ENCODE data around the gene IFNE.
"Not testable (repeated sequence)": the region's sequence is repeated elsewhere in the genome, so short reads cannot be mapped to it uniquely, and the experiment has no call there.

Gene IFNE

DNA sequence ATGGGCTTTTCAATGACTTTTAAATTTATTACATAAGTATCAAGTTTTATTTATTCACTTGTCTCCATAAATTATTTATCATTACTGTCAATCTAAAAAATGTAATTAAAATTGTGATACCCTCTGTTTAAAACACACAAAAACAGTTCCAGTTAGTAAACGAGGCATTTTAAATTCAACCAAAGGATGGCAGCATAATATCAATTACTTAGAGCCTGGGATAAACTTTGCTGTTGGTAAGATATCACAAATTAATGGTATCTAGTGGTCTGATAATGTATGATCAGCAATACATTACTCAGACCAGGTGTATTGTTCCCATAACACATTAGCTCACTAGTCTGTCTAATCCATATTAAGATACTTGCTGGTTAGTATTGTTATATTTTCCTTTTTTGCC, 9.6 kb upstream of the IFNE start:
- no peak for DNase-seq

DNA sequence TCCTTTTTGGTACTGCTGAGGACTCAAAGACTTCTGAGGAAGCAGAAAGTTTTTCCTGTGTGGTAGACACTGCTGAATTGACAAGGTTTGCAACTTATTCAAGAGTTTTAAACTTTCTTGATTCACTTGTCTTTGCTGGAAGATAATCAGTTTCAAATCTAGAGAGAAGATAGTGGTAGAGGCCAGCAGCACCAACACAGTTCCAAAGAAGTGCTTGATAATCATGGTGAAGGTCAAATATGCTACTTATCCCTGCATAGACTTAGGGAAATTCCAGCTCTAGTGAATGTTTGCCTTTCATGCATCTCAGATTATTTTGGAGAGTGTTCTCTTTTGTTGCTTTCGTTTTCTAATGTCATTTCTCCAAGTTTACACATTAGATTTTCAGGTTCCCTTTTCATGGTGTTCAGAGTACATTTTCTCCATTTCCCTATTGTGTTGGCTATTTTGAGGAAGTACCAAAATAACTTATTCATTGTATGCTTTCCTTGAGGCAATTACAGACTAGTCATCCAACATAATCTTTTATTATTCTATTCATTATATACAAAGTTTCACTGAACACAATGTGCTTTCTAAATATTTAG, 550 bp downstream of the IFNE start:
- DNase-seq = no peak

DNA sequence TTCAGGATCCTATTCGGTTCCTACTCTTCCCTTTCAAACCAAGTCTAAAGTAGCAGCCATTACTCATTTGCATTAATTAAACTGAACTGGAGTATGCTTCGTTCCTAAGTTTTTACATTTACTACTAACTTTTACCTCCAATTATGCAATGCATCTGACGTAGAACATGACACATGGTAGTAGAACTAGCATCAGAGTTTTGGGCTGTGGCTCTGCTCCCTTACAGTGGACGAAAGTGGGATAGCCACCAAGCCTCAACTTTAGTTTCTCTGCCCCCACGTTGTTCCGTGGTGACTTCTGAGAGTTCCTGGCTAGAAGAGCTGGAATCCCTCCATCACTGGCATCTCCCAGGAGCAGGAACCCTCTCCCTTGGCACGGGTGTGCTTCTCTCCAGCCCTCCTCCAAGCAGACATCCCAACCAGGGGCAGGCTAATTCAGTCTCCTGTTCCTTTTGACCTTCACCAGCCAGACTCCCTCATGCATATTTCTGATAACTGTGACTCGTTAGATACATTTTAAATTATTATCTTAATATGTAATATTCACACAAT, 2.9 kb downstream of the IFNE start:
- DNase-seq = no peak

DNA sequence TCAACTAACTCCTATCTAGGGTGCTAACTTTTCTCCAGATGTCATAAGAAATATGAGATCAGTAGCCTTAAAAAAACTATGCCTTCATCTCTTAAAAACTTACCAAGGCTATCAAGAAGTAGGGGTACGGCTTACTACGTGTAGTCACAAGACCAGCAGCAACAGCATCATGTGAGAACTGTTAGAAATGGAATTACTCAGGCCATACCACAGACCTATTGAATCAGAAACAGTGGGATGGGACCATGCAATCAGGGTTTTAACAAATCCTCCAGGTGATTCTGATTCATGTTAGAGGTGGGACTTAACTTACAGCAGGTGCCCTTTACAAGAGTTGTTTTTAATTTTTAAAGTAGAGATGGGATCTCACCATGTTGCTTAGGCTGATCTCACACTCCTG, 4.6 kb downstream of the IFNE start:
- no peak for DNase-seq

DNA sequence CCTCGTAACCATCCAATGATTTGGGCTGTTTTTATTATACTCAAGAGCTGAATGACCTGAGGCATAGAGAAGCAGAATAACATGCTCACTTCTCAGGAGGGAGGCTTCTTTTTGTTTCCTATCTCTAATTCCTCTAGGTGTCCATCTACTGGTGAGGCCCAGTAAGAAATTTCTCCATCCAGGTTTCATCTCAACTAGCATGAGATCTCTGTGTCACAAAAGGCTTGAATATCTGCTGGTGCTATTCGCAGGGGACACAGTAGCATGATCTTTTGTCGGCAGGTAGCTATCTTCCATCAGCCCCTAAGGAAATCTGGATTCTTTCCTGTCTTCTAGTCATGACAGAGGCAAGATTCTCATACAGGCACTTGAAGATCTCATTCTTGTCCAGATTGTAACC, 8.9 kb downstream of the IFNE start:
- DNase-seq = no peak

DNA sequence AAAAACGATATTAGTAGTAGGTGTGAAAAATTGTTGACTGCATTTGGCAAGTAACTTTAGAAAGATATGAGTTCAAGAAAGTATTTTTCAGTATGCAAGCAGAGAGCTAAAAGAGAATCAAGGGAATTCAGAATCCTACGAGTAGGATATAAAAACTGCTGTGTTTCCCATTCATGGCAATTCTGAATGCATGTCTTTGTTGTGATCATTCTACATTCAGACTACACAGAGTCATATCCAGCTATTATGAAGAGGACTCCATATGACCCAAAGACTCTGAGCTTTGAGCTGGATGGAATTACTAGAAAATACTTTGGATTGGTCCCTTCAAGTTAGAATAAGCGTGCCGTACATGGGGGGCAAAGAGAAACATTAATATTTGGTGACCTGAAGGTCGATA, 12.0 kb downstream of the IFNE start:
- DNase-seq = no peak

DNA sequence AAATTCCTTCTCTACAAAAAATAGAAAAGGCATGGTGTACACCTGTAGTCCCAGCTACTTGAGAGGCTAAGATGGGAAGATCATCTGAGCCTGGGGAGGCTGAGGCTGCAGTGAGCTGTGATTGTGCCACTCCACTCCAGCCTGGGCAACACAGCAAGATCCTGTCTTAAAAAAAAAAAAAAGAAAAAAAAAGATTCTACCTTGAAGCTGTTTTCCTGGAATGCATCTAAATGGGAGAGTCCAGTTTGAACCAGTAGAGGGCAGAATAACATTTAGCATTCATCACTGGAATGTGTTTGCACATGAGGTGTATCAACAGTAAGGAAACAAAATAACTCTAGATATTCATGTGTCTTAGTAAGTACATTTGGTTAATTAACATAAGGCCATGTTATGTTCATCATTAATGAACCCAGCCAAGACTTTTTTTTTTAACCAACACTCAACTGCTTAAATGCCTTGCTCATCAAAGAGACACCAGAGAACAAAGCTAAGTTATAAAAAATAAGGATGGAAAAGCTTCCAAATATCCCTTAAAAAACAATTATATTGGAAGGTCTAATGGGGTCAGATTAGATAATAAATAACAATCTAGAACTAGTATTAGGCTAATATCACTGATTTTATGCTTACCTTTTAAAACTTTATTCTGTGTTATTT, 16.1 kb downstream of the IFNE start:
- no peak for DNase-seq

DNA sequence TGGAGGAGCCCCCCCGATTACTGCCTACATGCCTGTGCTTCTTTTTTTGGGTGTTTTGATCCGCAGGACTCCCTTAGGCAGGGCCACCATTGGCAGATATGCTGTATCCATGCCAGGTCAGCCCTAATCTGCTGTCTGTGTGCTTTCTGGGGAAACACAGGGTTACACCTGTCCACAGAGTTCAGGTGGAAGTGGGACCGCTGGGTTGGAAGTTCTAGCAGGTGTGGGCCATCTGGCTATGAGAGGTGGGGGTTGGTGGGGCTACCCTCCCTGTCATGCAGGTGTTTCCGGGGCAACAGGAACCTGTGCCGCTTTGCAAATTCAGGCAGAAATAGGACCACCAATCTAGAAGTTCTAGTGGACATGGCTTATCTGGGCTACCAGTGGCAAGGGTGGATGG, 17.0 kb downstream of the IFNE start:
- DNase-seq = no peak

DNA sequence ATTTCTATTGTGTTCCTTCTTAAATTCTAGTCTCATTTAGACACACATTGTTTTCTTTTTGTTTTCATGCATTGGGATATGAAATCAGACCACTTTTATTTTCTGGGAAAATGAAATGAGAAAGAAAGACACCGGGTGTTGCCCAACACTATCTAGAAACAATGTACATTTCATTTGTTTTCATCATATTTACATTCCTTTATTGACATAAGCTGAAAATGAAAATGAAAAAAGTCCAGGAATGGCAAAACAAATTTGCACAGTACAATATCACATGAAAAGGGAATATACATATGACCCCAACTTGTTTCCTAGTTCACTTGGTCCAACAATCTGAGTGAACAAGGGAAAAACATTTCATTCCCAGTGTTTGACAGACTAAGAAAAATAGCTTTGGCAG, 20.7 kb downstream of the IFNE start:
- no peak for DNase-seq

DNA sequence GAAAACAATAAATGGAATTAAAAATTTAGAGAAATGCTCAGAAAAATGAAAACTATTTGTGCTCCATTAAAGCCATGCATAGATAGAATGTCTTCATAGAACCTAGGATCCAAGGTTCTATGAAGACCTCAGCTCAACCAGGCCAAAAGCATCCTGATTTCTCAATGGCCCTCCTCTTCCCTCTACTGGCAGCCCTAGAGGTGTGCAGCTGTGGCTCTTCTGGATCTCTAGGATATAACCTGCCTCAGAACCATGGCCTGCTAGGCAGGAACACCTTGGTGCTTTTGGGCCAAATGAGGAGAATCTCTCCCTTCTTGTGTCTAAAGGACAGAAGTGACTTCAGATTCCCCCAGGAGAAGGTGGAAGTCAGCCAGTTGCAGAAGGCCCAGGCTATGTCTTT, 26.8 kb downstream of the IFNE start:
- DNase-seq = peak; percentile 10

DNA sequence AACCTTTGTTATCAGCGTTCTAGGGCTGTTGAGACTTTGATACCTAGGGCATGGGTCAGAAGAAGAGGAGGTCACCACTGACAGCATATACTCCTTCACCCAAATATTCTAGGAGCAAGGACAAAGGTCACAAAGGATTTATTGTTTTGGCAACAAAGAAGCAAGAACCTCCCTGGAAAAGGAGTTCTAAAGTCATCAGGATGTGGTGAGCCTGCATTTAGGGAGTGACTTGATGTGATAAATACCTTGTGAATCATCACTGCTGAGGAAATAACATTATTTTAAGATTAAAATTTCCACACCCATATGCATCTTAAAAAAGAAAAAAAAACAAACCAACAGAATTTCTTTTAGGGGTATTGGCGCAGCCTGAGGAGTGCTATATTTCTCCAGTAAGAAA, 28.0 kb downstream of the IFNE start:
- no peak for DNase-seq

DNA sequence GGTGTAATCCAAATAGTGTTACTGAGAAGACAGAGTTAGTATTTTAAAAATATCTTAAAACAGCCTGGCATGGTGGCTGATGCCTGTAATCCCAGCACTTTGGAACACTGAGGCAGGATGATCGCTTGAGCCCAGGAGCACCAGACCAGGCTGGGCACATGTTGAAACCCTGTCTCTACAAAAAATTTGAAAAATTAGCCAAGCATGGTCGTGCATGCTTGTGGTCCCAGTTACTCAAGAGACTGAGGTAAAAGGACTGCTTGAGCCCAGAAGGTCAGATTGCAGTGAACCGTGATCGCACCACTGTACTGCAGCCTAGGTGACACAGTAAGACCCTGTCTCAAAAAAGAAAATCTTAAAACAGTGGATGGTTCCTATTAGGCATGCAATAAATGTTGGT, 29.4 kb downstream of the IFNE start:
- DNase-seq = no peak

DNA sequence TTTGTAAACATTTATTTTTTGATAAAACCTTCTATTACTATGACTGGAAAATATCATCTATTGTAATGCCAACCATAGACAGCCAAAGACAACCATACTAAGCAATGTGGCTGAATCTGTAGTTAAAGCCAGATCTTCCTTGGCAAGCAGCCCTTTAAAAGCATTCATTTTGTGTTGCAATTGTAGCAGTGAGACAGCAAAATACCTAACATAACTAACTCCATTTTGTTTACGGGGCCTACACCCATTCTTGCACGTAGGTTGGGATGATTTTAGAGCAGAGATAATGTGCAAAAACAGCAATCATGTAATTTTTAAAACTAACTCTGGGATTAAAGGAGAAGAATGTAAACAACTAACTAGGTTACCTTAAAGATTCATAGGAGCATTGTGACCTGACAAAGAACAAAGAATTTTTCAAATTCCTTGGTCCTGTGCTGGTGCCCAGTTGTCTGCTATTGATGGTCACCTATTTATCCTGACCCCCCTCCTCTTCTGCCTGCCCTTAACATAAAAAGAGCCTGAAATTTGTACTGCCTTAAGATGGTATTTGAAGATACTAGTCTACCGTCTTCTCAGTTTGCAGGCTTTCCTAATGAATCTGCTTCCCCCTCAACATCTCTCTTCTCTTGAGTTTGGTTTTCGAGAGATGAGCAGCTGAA, 31.2 kb downstream of the IFNE start:
- DNase-seq = no peak

DNA sequence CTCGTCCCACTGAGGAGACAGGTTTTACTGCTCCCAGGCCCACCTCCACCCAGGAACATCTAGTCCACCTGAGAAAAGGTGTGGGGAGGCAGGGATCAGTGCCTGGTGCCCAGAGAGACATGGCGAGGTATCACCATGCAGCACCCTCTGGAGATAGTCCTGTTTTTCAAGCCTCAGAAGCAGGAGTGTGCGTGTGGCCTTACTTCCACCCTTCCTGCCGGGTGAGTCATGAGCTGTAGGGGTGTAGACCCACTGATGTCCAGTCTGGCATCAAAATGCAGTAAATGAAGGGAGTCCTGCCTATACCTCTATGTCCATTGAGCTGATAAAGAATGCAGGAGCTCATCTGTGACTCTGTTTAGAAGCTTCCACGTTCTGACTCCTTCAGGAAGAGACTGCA, 32.8 kb downstream of the IFNE start:
- not testable (repeated sequence) for DNase-seq

DNA sequence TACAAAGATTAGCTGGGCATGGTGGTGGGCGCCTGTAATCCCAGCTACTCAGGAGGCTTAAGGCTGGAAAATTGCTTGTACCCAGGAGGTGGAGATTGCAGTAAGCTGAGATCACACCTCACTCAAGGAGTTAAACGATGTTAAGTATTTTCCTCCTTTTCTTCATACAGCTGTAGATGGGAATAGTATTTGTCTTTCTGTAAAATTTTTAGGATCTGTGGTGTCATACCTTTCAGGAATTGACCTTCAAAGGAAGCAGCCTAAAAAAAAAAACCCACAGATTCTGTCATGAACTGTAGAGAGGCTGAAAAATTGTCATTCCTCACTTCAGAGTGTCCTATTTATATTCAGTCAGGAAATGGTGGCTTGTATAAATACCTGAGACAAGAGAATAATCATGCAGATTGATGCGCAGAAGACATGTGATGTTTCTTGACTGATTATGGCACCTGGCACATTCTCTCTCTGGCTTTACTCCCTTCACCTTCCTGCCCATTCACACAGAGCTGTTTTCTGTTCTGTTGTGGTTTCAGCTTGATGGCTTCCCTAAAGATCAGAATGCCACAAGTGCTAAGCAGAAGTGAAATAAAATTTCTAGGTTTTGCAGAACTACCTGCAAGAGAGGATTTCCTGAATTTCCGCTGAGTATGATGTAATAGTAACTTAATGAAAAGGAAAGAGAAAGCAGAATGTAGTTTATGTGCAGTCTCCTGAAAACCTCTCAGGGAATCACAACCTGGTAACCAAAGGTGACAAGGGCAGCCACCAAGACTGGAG, 38.1 kb downstream of the IFNE start:
- peak; percentile 35 for DNase-seq

DNA sequence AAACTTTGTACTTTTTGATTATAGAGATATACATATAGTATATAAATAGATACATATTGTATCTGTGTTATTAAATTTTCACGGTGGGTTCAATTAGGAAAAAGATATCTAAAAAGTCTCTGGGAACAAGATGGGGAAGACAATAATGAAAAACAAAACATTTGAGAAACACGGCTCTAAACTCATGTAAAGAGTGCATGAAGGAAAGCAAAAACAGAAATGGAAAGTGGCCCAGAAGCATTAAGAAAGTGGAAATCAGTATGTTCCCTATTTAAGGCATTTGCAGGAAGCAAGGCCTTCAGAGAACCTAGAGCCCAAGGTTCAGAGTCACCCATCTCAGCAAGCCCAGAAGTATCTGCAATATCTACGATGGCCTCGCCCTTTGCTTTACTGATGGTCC, 42.0 kb downstream of the IFNE start, which contains the start of gene IFNA1:
Gene IFNA1 (plus strand): TSS at position 301 of the 400 bp plus-strand sequence. CDS start 69 bp downstream, at position 370.
- DNase-seq = no peak

DNA sequence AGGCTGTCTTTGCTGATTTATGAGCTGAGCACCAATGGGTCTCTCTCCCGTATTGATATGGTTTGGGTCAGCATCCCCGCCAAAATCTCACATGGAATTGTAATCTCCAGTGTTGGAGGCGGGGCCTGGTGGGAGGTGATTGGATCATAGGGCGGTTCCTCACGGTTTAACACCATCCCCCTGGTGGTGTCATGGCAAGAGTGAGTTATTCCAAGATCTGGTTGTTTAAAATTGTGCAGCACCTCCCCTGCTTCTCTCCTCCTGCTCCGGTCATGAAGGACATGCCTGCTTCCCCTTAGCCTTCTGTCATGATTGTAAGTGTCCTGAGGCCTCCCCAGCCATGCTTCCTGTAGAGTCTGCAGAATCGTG, 47.1 kb downstream of the IFNE start:
- DNase-seq = not testable (repeated sequence)

DNA sequence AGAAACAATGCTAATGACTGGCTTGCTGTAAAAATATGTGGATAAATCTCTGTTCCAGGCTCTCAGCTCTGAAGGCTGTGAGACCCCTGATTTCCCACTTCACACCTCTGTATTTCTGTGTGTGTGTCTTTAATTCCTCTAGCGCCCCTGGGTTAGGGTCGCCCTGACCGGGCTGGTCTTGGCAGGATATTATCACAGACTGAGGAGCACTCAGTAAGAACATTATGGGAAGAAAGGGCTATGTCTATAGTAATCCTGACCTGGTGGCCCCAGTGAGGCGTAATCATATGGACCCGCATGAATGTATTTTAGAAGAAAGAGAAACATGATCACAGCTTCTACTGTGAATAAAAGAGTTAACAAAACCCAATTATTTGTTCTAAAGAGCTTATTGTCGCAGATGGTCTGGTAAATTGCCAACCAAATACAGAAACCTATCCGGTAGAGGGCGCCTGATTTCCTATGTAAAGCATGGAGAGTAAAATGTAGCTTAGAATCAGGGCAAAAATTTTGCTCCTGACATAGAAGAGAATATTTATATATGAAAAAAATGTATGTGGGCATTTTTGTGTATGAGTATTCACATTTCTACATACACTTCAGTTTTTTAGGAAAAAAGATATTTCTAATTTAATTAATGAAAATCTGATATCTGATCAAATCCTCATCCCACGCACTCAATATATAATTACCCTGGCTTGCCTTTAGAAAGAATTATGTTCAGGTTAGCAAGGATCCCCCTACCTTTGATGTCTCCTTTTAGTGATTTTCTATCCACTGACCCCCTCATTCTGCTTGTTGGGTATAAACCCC, 47.7 kb downstream of the IFNE start:
- DNase-seq = no peak

DNA sequence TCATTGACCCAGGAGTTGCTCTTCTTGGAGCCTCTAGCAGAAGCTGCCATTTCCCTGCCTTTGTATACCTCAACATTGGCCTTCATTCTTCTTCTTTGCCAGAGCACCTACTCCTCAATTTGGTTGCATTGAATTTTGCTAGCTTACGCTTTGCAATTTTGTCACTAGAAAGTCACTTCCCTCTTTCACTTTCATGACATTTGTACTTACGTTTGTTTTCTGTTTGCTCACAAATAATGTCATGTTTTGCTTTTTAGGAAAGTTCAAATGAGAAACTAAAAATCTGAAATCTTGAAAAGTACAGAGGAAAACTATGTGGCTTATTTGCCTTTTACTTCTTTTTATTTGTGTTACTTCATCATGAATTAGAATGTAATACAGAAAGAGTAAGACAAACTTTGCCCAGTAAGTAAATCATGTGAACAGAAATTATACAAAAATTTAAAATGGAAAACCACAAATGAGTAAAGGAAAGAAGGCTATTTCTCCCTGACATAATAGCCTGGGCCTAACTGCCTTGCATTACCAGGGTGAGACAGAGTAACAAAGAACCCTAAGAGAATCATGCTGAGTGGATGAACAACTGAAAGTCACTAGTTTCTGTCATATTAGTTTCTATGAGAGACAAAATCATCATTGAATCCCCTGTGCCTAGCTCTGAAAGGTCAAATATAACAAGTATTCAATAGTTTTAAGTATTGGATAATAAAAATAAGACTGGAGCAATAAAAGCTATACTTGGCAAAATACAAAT, 49.3 kb downstream of the IFNE start:
- no peak for DNase-seq
